Thoracic aorta (tissue), 2 donors: ENCODE measurements around the gene TRMT5. TPM values are rescaled to one million over a fixed set of nuclear protein-coding genes. Genes with fewer than 3 reads are reported as not detected.

Source experiments
- ATAC-seq: fragments of 150-250 bp; one replicate; pipeline ENCODE4 v1.8.0; 2017; ENCODE audit warnings: low read depth; ENCODE audit not compliant: insufficient number of reproducible peaks, low FRiP score
- DNase-seq: peaks from one replicate; pipeline ENCODE4 v3.0.0-alpha.2; 2020; ENCODE audit warnings: low spot score
- H3K27ac ChIP-seq, 2 donors: fragments of 200-600 bp; sonication (generic); 1 replicate in 1 of 2; 2 replicates in 1 of 2; pipeline ENCODE4 v1.5.1; 2016; ENCODE audit warnings: mild to moderate bottlenecking in 2 of 2, moderate library complexity in 2 of 2
- H3K27me3 ChIP-seq: fragments of 200-600 bp; sonication (generic); replicated peaks from 2 replicates; pipeline ENCODE4 v1.6.0; 2016; ENCODE audit warnings: mild to moderate bottlenecking; ENCODE audit not compliant: insufficient read depth
- H3K36me3 ChIP-seq: fragments of 200-600 bp; sonication (generic); one replicate; pipeline ENCODE4 v1.5.1; 2016
- H3K4me1 ChIP-seq, 2 donors: fragments of 200-600 bp; sonication (generic); 1 replicate in 1 of 2; 2 replicates in 1 of 2; pipeline versions ENCODE4 v1.5.1 to v1.6.0; 2016; ENCODE audit warnings: low read depth in 2 of 2, mild to moderate bottlenecking in 1 of 2; ENCODE audit not compliant: control insufficient read depth in 1 of 2
- H3K4me3 ChIP-seq: fragments of 200-600 bp; sonication (generic); 2 replicates; pipeline ENCODE4 v1.5.1; 2016; ENCODE audit warnings: mild to moderate bottlenecking
- H3K9me3 ChIP-seq: fragments of 200-600 bp; sonication (generic); 2 replicates; pipeline ENCODE4 v1.5.1; 2016
- CTCF ChIP-seq: fragments of 200-600 bp; sonication (generic); IDR thresholded peaks from one replicate; pipeline ENCODE4 v1.5.1; 2019; ENCODE audit warnings: antibody characterized with exemption
- total RNA-seq, 2 donors: library from RNA; depleted of rRNA; stranded (reverse); fragments of >200 nt; gene quantifications; one replicate each; pipeline versions ENCODE4 v1.1.0 to v1.2.3, GENCODE V29; 2016

TRMT5 gene
- total RNA-seq, 2 donors from 2014 or later = 4.2 to 12.2 TPM

GRCh38 chr14:60968099-60968498 is 12.8 kb downstream of the TRMT5 start:
- H3K4me3 ChIP-seq = no peak overlapping the region

GRCh38 chr14:60965402-60965801 is 15.5 kb downstream of the TRMT5 start:
- Histone ChIP-seq H3K4me1 (peaks cover 18 to 38% of the 10 kb centered on the region in 2 donors), H3K27me3 (no peaks in the 10 kb centered on the region), H3K27ac (no peak overlapping the region), H3K4me3 (no peak overlapping the region), H3K9me3 (no peaks in the 10 kb centered on the region), H3K36me3 (no peaks in the 10 kb centered on the region)
- DNase-seq = no peak
- no peak for ATAC-seq
- TF ChIP-seq CTCF = no peak

More at GRCh38 chr14:60968099-60968498, 12.8 kb downstream of the TRMT5 start:
- DNase-seq = no peak
- H3K9me3 ChIP-seq = no peaks in the 10 kb centered on the region
- ATAC-seq = no peak
- no peaks in the 10 kb centered on the region for H3K27me3 ChIP-seq
- no peak for TF ChIP-seq CTCF
- peak overlapping the region; percentile 24 to 50 for H3K27ac ChIP-seq
- H3K36me3 ChIP-seq = peaks cover 1% of the 10 kb centered on the region
- H3K4me1 ChIP-seq = peaks cover 18 to 38% of the 10 kb centered on the region in 2 donors

GRCh38 chr14:60964904-60965303 is 16.0 kb downstream of the TRMT5 start:
- no peak for DNase-seq
- Histone ChIP-seq H3K9me3 (no peaks in the 10 kb centered on the region), H3K27me3 (no peaks in the 10 kb centered on the region), H3K27ac (no peak overlapping the region), H3K4me3 (no peak overlapping the region), H3K4me1 (peaks cover 18 to 38% of the 10 kb centered on the region in 2 donors), H3K36me3 (no peaks in the 10 kb centered on the region)
- no peak for ATAC-seq
- TF ChIP-seq CTCF = no peak

GRCh38 chr14:60963761-60964160 is 17.1 kb downstream of the TRMT5 start:
- no peaks in the 10 kb centered on the region for H3K36me3 ChIP-seq
- ATAC-seq = no peak
- no peak overlapping the region for H3K4me3 ChIP-seq
- TF ChIP-seq CTCF = no peak
- DNase-seq = no peak
- H3K4me1 ChIP-seq = peaks cover 16 to 33% of the 10 kb centered on the region in 2 donors
- no peak overlapping the region for H3K27ac ChIP-seq
- H3K27me3 ChIP-seq = no peaks in the 10 kb centered on the region
- H3K9me3 ChIP-seq = peaks cover 4% of the 10 kb centered on the region

GRCh38 chr14:60958146-60958545 is 22.7 kb downstream of the TRMT5 start:
- no peak overlapping the region for H3K27ac ChIP-seq
- no peak for TF ChIP-seq CTCF
- no peak for ATAC-seq
- DNase-seq = no peak
- no peaks in the 10 kb centered on the region for H3K27me3 ChIP-seq
- peaks cover 26% of the 10 kb centered on the region for H3K9me3 ChIP-seq
- no peaks in the 10 kb centered on the region for H3K4me1 ChIP-seq
- no peaks in the 10 kb centered on the region for H3K36me3 ChIP-seq
- no peak overlapping the region for H3K4me3 ChIP-seq
